ENCODE results near the gene BAZ2B. TPM values are rescaled to one million over a fixed set of nuclear protein-coding genes. Genes with fewer than 3 reads are reported as not detected.

Gene BAZ2B
- polyA plus RNA-seq, 2 of the 4 experiments (the other 2 are of a cell fraction): 19.6 to 50.6 TPM

- Histone ChIP-seq H3K4me2 (no peak overlapping the region), H3K4me1 (peaks cover 16% of the 10 kb centered on the region; the same call in 2 of the 3 replicates), H3K9me3 (no peaks in the 10 kb centered on the region), H3K27ac (no peak overlapping the region), H3K4me3 (no peak overlapping the region)
- FAIRE-seq: no peak
- TF ChIP-seq ZSCAN20 (CRISPR knock-in tag; IDR thresholded peaks at IDR 0.05) (no peak), PBX3 (IDR thresholded peaks at IDR 0.05) (no peak), CHD4 (IDR thresholded peaks at IDR 0.05; ENCODE audit: borderline replicate concordance) (no peak), FOSL2 (IDR thresholded peaks at IDR 0.05) (no peak), FOSL2 (CRISPR knock-in tag; IDR thresholded peaks at IDR 0.05) (no peak), HEYL (CRISPR knock-in tag; IDR thresholded peaks at IDR 0.05) (no peak), REST (IDR thresholded peaks at IDR 0.05) (no peak), POLR2AphosphoS2 (conservative IDR thresholded peaks at IDR 0.05; ENCODE audit: low read length) (no peak), MAX (IDR thresholded peaks at IDR 0.05) (no peak), NFE2L2 (conservative IDR thresholded peaks at IDR 0.05; ENCODE audit: low read length) (no peak), ESRRA (IDR thresholded peaks at IDR 0.05; ENCODE audit: borderline replicate concordance, low read length) (no peak), NPAS2 (CRISPR knock-in tag; IDR thresholded peaks at IDR 0.05; ENCODE audit: borderline replicate concordance) (no peak), FOSB (CRISPR knock-in tag; IDR thresholded peaks at IDR 0.05) (no peak), RARB (CRISPR knock-in tag; IDR thresholded peaks at IDR 0.05) (no peak), CHD2 (IDR thresholded peaks at IDR 0.05; ENCODE audit: low read length, partially characterized antibody) (no peak), HOXB5 (CRISPR knock-in tag; IDR thresholded peaks at IDR 0.05) (no peak)
- TF ChIP-seq, protein P1, sequence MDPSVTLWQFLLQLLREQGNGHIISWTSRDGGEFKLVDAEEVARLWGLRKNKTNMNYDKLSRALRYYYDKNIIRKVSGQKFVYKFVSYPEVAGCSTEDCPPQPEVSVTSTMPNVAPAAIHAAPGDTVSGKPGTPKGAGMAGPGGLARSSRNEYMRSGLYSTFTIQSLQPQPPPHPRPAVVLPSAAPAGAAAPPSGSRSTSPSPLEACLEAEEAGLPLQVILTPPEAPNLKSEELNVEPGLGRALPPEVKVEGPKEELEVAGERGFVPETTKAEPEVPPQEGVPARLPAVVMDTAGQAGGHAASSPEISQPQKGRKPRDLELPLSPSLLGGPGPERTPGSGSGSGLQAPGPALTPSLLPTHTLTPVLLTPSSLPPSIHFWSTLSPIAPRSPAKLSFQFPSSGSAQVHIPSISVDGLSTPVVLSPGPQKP (IDR thresholded peaks at IDR 0.05; ENCODE audit: low read depth, low read length): no peak
- TF ChIP-seq, protein P2, sequence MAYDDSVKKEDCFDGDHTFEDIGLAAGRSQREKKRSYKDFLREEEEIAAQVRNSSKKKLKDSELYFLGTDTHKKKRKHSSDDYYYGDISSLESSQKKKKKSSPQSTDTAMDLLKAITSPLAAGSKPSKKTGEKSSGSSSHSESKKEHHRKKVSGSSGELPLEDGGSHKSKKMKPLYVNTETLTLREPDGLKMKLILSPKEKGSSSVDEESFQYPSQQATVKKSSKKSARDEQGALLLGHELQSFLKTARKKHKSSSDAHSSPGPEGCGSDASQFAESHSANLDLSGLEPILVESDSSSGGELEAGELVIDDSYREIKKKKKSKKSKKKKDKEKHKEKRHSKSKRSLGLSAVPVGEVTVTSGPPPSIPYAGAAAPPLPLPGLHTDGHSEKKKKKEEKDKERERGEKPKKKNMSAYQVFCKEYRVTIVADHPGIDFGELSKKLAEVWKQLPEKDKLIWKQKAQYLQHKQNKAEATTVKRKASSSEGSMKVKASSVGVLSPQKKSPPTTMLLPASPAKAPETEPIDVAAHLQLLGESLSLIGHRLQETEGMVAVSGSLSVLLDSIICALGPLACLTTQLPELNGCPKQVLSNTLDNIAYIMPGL (CRISPR knock-in tag; IDR thresholded peaks at IDR 0.05; ENCODE audit: borderline replicate concordance): no peak
- TF ChIP-seq, protein P3, sequence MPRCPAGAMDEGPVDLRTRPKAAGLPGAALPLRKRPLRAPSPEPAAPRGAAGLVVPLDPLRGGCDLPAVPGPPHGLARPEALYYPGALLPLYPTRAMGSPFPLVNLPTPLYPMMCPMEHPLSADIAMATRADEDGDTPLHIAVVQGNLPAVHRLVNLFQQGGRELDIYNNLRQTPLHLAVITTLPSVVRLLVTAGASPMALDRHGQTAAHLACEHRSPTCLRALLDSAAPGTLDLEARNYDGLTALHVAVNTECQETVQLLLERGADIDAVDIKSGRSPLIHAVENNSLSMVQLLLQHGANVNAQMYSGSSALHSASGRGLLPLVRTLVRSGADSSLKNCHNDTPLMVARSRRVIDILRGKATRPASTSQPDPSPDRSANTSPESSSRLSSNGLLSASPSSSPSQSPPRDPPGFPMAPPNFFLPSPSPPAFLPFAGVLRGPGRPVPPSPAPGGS (IDR thresholded peaks at IDR 0.05): no peak
- ChIA-PET POLR2A (no interaction called here), CTCF (no interaction called here)
- ATAC-seq: no peak
- DNase-seq (ENCODE audit: low read depth in 1 of 2, low spot score in 1 of 2): no peak
- 80% methylated on average over 2 of the region's 2 CpGs for WGBS (ENCODE audit: missing lambda C conversion rate)
These were observed 6.6 kb upstream of the BAZ2B start for GRCh38 chr2:159622966-159623365.

Measured in A549 (cell line).